NT2/D1 (cell line): ENCODE measurements around the gene CD300E.
"Not testable (repeated sequence)": the region's sequence is repeated elsewhere in the genome, so short reads cannot be mapped to it uniquely, and the experiment has no call there.

Experiments used
- DNase-seq: peaks from one replicate; pipeline ENCODE4 v3.0.0-alpha.2; 2011; ENCODE audit warnings: low read depth, low spot score
- H3K27me3 ChIP-seq: 2 replicates; pipeline ENCODE4 v1.6.0; 2011; ENCODE audit warnings: mild to moderate bottlenecking; ENCODE audit not compliant: insufficient read length, insufficient read depth
- H3K36me3 ChIP-seq: 2 replicates; pipeline ENCODE4 v1.6.1; 2011; ENCODE audit warnings: mild to moderate bottlenecking, low read length, mixed read lengths; ENCODE audit not compliant: insufficient read depth, insufficient read length
- H3K4me1 ChIP-seq: 2 replicates; pipeline ENCODE4 v1.5.1; 2011; ENCODE audit not compliant: insufficient read depth, insufficient read length
- H3K4me3 ChIP-seq: 2 replicates; pipeline ENCODE4 v1.5.1; 2011; ENCODE audit warnings: low read depth; ENCODE audit not compliant: insufficient read length
- H3K9ac ChIP-seq: 2 replicates; pipeline ENCODE4 v1.6.0; 2011; ENCODE audit warnings: low read depth; ENCODE audit not compliant: insufficient read length
- H3K9me3 ChIP-seq: 2 replicates; pipeline ENCODE4 v1.5.1; 2011; ENCODE audit warnings: mild to moderate bottlenecking, low read length; ENCODE audit not compliant: insufficient read depth
- SUZ12 ChIP-seq: IDR thresholded peaks from 2 replicates; pipeline ENCODE4 v1.6.1; 2011; ENCODE audit not compliant: insufficient read length, insufficient read depth; ENCODE audit errors: extremely low read depth
- YY1 ChIP-seq: IDR thresholded peaks from 2 replicates; pipeline ENCODE4 v1.6.1; 2011; ENCODE audit not compliant: insufficient read length, insufficient read depth
- ZNF274 ChIP-seq: IDR thresholded peaks from 2 replicates; pipeline ENCODE4 v1.6.1; 2011; ENCODE audit warnings: mild to moderate bottlenecking, low read depth, low read length

Gene CD300E

GRCh38 chr17:74585711-74586110, 37.8 kb downstream of the CD300E start:
- no peak for DNase-seq
- TF ChIP-seq ZNF274: no peak
- no peak for TF ChIP-seq SUZ12
- TF ChIP-seq YY1: no peak
- H3K9me3 ChIP-seq: peaks cover 9% of the 10 kb centered on the region; the same call in 1 of the 2 replicates
- no peak overlapping the region for H3K4me3 ChIP-seq
- no peaks in the 10 kb centered on the region for H3K36me3 ChIP-seq
- no peak overlapping the region for H3K9ac ChIP-seq
- no peaks in the 10 kb centered on the region for H3K27me3 ChIP-seq
- no peaks in the 10 kb centered on the region for H3K4me1 ChIP-seq

DNA sequence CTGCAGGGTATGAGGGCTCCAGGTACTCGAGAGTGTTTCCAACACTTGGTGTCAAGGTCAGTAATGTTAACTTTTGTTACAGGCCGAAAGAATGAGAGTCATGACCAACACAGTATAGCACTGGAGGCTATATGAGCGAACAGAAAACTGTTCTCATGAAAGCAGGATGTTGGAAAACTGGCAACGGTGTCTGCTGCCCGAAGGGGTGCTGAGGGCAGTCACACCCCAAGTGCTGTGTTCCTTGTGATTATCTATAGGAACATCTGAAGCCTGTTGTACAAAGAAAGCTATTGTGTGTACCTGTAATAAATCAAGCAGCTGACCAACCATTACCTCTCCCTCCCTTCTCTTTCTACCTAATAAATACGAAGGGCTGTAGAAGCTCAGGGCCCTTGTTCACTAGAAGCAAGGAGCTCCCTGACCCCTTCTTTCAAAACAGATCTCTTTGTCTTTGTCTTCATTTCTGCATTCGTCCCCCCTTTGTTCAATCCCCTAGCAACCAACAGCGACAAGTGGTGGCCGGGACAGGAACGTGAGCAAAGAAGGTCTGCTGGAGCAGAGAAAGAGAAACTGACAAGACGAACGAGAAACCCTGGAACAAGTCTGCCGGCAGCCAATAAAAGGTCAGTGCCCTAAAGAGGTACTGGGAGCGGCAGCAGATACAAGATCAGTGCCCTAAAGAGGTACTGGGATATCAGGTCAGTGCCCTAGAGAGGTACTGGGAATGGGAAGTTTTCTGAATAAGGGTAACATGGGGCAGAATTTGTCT, 39.1 kb downstream of the CD300E start:
- no peaks in the 10 kb centered on the region for H3K4me1 ChIP-seq
- no peak for TF ChIP-seq SUZ12
- no peaks in the 10 kb centered on the region for H3K36me3 ChIP-seq
- no peak overlapping the region for H3K9ac ChIP-seq
- peaks cover 9% of the 10 kb centered on the region; the same call in 1 of the 2 replicates for H3K9me3 ChIP-seq
- no peak overlapping the region for H3K4me3 ChIP-seq
- no peaks in the 10 kb centered on the region for H3K27me3 ChIP-seq
- DNase-seq: no peak

DNA sequence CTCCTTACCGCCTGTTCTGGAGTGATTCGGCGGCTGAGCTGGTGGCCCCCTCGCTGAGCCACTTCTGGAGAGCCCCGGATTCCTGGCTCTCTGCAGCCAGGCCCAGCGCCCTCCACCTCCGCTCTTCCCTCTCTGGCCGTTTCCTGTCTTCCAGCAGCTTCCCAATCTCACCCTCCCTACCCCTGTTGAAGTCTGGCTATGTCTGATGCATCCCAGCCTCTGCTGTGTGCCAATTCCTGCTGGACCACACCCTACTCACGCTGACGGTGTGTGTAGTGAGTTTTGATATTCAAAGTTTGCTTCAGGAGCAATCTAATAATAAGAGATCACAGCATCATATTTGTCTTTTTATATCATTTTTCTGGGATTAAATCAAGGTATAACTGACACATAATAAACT, 40.9 kb downstream of the CD300E start:
- no peak overlapping the region for H3K9ac ChIP-seq
- no peak overlapping the region for H3K4me3 ChIP-seq
- no peak for TF ChIP-seq ZNF274
- TF ChIP-seq YY1: no peak
- no peak for TF ChIP-seq SUZ12
- H3K36me3 ChIP-seq: no peaks in the 10 kb centered on the region
- H3K9me3 ChIP-seq: peaks cover 9% of the 10 kb centered on the region; the same call in 1 of the 2 replicates
- no peaks in the 10 kb centered on the region for H3K27me3 ChIP-seq
- DNase-seq: no peak
- no peaks in the 10 kb centered on the region for H3K4me1 ChIP-seq

GRCh38 chr17:74579900-74580299, 43.6 kb downstream of the CD300E start:
- DNase-seq: no peak
- Histone ChIP-seq H3K4me3 (no peak overlapping the region), H3K27me3 (no peaks in the 10 kb centered on the region), H3K36me3 (no peaks in the 10 kb centered on the region), H3K9me3 (peaks cover 9% of the 10 kb centered on the region; the same call in 1 of the 2 replicates), H3K4me1 (no peaks in the 10 kb centered on the region), H3K9ac (no peak overlapping the region)
- TF ChIP-seq YY1: no peak
- TF ChIP-seq SUZ12: no peak
- TF ChIP-seq ZNF274: no peak

DNA sequence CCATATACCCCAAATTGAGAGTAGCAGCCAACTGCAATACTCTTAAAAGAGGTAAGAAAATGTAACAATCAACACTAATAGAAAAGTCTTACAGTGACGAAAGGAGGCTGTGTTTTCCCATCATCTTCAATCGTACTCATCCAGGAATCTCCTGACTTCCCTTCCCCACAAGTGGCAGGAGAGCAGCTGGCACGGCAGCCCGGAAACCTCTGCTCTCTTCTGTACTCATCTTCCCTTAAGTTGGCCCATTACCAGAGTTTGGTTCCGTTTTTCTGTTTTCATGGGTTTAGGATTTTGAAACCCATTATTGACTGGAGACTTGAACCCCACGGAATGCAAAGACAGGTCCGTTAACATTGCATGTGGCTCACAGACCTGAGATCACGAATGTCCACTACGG, 44.6 kb downstream of the CD300E start:
- H3K27me3 ChIP-seq: peaks cover 4% of the 10 kb centered on the region
- no peaks in the 10 kb centered on the region for H3K36me3 ChIP-seq
- no peak for DNase-seq

DNA sequence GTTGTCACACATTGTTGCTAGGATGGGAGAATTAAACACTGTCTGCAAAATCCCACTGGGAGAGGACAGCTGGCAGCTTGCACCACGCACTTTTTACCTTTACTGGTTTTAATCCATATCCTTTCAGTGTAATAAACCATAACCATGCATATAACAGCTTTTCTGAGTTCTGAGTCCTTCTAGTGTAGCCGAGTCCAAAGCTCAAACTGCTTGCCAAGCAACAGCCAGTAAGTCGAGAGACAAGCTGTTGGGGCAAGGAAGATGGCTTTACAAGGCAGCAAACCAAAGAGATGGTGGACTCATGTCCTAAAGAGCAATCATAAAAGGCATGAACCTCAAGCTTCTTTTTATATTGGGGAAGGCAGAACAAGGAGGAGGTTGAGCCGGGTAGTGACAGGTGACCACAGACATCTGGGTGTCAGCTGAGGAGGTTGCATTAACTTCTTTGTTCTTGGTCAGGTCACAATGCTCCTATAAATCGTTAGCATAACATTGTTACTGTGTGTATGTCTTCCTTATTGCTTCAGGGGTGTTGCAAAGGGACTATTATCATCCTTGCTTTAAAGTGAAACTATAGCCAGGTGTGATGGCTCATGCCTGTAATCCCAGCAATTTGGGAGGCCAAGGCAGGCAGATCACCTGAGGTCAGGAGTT, 48.9 kb downstream of the CD300E start:
- no peak for DNase-seq
- Histone ChIP-seq H3K4me1 (peaks cover 3% of the 10 kb centered on the region), H3K9ac (no peak overlapping the region), H3K9me3 (no peaks in the 10 kb centered on the region), H3K27me3 (peaks cover 17% of the 10 kb centered on the region), H3K36me3 (no peaks in the 10 kb centered on the region), H3K4me3 (no peak overlapping the region)
- no peak for TF ChIP-seq ZNF274
- no peak for TF ChIP-seq YY1
- TF ChIP-seq SUZ12: no peak

More for the DNA sequence above, 44.6 kb downstream of the CD300E start:
- H3K9ac ChIP-seq: no peak overlapping the region
- TF ChIP-seq ZNF274: no peak
- TF ChIP-seq YY1: no peak
- no peak for TF ChIP-seq SUZ12
- H3K4me1 ChIP-seq: no peaks in the 10 kb centered on the region
- H3K9me3 ChIP-seq: 0 out of 2 replicates have a peak, but pooled peaks cover under 1% of the 10 kb centered on the region
- H3K4me3 ChIP-seq: no peak overlapping the region

DNA sequence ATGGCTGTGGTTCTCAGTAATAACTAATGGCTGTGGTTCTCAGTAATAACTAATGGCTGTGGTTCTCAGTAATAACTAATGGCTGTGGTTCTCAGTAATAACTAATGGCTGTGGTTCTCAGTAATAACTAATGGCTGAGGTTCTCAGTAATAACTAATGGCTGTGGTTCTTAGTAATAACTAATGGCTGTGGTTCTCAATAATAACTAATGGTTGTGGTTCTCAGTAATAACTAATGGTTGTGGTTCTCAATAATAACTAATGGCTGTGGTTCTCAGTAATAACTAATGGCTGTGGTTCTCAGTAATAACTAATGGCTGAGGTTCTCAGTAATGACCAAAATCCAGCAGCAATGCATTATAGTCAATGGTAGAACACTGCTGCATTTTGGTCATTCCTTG, 49.9 kb downstream of the CD300E start:
- H3K36me3 ChIP-seq, H3K9me3 ChIP-seq, H3K4me1 ChIP-seq, DNase-seq, H3K9ac ChIP-seq, H3K4me3 ChIP-seq: not testable (repeated sequence)
- peaks cover 18% of the 10 kb centered on the region for H3K27me3 ChIP-seq
